ENCODE data around the gene ZNF543. TPM values are rescaled to one million over a fixed set of nuclear protein-coding genes. Genes with fewer than 3 reads are reported as not detected.
A peak's percentile ranks its signal among the peaks of the same experiment; 100 is the strongest.

The ZNF543 gene
- total and polyA plus RNA-seq, 9 of the 15 experiments (the other 6 are each of a cell fraction or from before 2014, with no cell fraction given) = 0.14 to 5.5 (median 2.4) TPM

DNA sequence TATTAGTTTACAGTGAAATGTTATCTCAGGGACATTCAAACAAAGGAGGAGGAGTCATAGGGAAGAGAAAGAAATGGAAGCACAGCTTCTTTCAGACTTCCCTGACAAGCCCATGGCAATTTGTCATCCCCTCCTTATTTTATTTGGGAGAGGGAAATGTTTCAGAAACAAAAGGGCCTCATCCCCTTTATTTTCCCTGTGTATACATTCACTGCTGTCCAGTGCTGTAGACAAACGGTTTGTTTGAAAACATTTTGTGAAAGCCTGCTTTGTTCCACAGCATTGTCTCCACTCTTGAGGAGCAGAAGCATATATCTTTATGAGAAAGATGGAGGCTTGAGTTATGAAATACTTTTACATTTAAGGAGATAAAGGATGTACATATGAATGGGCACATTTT lies 27.7 kb upstream of the ZNF543 start:
- no peaks in the 10 kb centered on the region for H3K9me1 ChIP-seq (ENCODE audit: control insufficient read depth, insufficient read depth, low read length)
- in situ Hi-C loops (cut with MboI) = no loop called here
- H3K36me3 ChIP-seq (ENCODE audit: control insufficient read depth, insufficient read depth, low read length) = peaks cover 82% of the 10 kb centered on the region
- intact Hi-C loops (cut with micrococcal nuclease) = no loop called here
- no peak overlapping the region for H3K4me2 ChIP-seq (ENCODE audit: insufficient read depth, low read length)
- FAIRE-seq = no peak
- H3K79me2 ChIP-seq (ENCODE audit: control insufficient read depth, insufficient read depth, low read length) = peaks cover 78% of the 10 kb centered on the region
- no peak overlapping the region for H3K4me3 ChIP-seq
- TSS peak; percentile 2 for BruUV-seq (replicated peaks)
- ChIA-PET POLR2A (no interaction called here), CTCF (ENCODE audit: low intra/inter-chr PET ratio) (no interaction called here)
- peaks cover 5% of the 10 kb centered on the region; the same call in 1 of the 2 replicates for H3K9me3 ChIP-seq (replicated peaks; ENCODE audit: control insufficient read depth, insufficient read depth, low read depth, low read length)
- 80% methylated on average over 1 of the region's 1 CpG for WGBS (ENCODE audit: insufficient coverage, low coverage, missing lambda C conversion rate)
- no peak for ATAC-seq
- TF ChIP-seq, protein P1, sequence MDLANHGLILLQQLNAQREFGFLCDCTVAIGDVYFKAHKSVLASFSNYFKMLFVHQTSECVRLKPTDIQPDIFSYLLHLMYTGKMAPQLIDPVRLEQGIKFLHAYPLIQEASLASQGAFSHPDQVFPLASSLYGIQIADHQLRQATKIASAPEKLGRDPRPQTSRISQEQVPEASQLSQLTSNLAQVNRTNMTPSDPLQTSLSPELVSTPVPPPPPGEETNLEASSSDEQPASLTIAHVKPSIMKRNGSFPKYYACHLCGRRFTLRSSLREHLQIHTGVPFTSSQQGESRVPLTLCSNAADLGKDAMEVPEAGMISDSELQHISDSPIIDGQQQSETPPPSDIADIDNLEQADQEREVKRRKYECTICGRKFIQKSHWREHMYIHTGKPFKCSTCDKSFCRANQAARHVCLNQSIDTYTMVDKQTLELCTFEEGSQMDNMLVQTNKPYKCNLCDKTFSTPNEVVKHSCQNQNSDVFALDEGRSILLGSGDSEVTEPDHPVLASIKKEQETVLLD (IDR thresholded peaks at IDR 0.05) = no peak
- H4K20me1 ChIP-seq (replicated peaks; ENCODE audit: control insufficient read depth, insufficient read depth, low read length) = no peaks in the 10 kb centered on the region
- H3K27me3 ChIP-seq (ENCODE audit: control insufficient read depth in 2 of 2, insufficient read depth in 2 of 2, low read length in 2 of 2) = no peaks in the 10 kb centered on the region
- no peak overlapping the region for H2AFZ ChIP-seq (ENCODE audit: low read depth, low read length)
- no peak for DNase-seq (ENCODE audit: extremely low read depth in 1 of 4, low spot score in 3 of 4)
- H3K9ac ChIP-seq (ENCODE audit: insufficient read depth in 1 of 2, low read depth in 2 of 2, low read length in 2 of 2) = no peak overlapping the region
- H3K4me1 ChIP-seq (replicated peaks in 1 of 2; ENCODE audit: control insufficient read depth in 2 of 2, insufficient read depth in 2 of 2, low read length in 2 of 2) = no peaks in the 10 kb centered on the region
- no peak overlapping the region for H3K27ac ChIP-seq (ENCODE audit: extremely low read depth, low read depth, low read length)

GRCh38 chr19:57293719-57294118 lies 26.6 kb upstream of the ZNF543 start:
- intact Hi-C loops (cut with micrococcal nuclease) (no loop called here), in situ Hi-C loops (cut with MboI) (no loop called here)
- H3K4me1 ChIP-seq (replicated peaks in 1 of 2; ENCODE audit: control insufficient read depth in 2 of 2, insufficient read depth in 2 of 2, low read length in 2 of 2) = no peaks in the 10 kb centered on the region
- CTCF ChIA-PET (ENCODE audit: low intra/inter-chr PET ratio) = no interaction called here
- peaks cover 72% of the 10 kb centered on the region for H3K79me2 ChIP-seq (ENCODE audit: control insufficient read depth, insufficient read depth, low read length)
- no peak for FAIRE-seq
- 95% methylated on average over 1 of the region's 1 CpG for WGBS (ENCODE audit: insufficient coverage, low coverage, missing lambda C conversion rate)
- H3K27ac ChIP-seq (ENCODE audit: extremely low read depth, low read depth, low read length) = no peak overlapping the region
- no peak overlapping the region for H3K4me3 ChIP-seq
- ATAC-seq = no peak
- H2AFZ ChIP-seq (ENCODE audit: low read depth, low read length) = no peak overlapping the region
- POLR2A ChIA-PET = interaction anchor here (0.6 to 1.3 kb wide), 2 partner anchors 8 to 9 kb away, joined by 3 to 4 read pairs; no protein-coding TSS in a partner anchor
- no peaks in the 10 kb centered on the region for H3K9me1 ChIP-seq (ENCODE audit: control insufficient read depth, insufficient read depth, low read length)
- no peak for DNase-seq (ENCODE audit: extremely low read depth in 1 of 4, low spot score in 3 of 4)
- BruUV-seq (replicated peaks) = no TSS peak
- peaks cover 5% of the 10 kb centered on the region; the same call in 1 of the 2 replicates for H3K9me3 ChIP-seq (replicated peaks; ENCODE audit: control insufficient read depth, insufficient read depth, low read depth, low read length)
- H3K4me2 ChIP-seq (ENCODE audit: insufficient read depth, low read length) = no peak overlapping the region
- H3K9ac ChIP-seq (ENCODE audit: insufficient read depth in 1 of 2, low read depth in 2 of 2, low read length in 2 of 2) = no peak overlapping the region
- no peaks in the 10 kb centered on the region for H4K20me1 ChIP-seq (replicated peaks; ENCODE audit: control insufficient read depth, insufficient read depth, low read length)
- H3K36me3 ChIP-seq (ENCODE audit: control insufficient read depth, insufficient read depth, low read length) = peaks cover 75% of the 10 kb centered on the region
- no peaks in the 10 kb centered on the region for H3K27me3 ChIP-seq (ENCODE audit: control insufficient read depth in 2 of 2, insufficient read depth in 2 of 2, low read length in 2 of 2)
- TF ChIP-seq ZNF146 (CRISPR knock-in tag; IDR thresholded peaks at IDR 0.05; ENCODE audit: unreplicated experiment) (peak; percentile 95), ELF1 (tag; IDR thresholded peaks at IDR 0.05) (no peak), ZNF561 (CRISPR knock-in tag; conservative IDR thresholded peaks at IDR 0.05) (no peak), BCOR (IDR thresholded peaks at IDR 0.05) (peak; percentile 46; the same call in 1 of the 2 replicates), RBM25 (IDR thresholded peaks at IDR 0.05; ENCODE audit: low read depth, low read length, severe bottlenecking) (peak; percentile 43), EWSR1 (IDR thresholded peaks at IDR 0.05; ENCODE audit: borderline replicate concordance, low read depth, partially characterized antibody) (no peak), ADNP (tag; IDR thresholded peaks at IDR 0.05) (peak; percentile 37; the same call in 1 of the 2 replicates), ZNF175 (CRISPR knock-in tag; IDR thresholded peaks at IDR 0.05; ENCODE audit: low read depth) (no peak), PCBP2 (IDR thresholded peaks at IDR 0.05; ENCODE audit: low read depth, low read length, poor library complexity, severe bottlenecking) (no peak), CCAR2 (IDR thresholded peaks at IDR 0.05; ENCODE audit: low read depth, low read length) (no peak), PKNOX1 (IDR thresholded peaks at IDR 0.05) (peak; percentile 45; the same call in 1 of the 2 replicates), TAF9B (IDR thresholded peaks at IDR 0.05; ENCODE audit: partially characterized antibody) (no peak)
